Activated naive CD8-positive, alpha-beta T cell (primary cell): ENCODE data around the gene LIAS.
"Not testable (repeated sequence)": the region's sequence is repeated elsewhere in the genome, so short reads cannot be mapped to it uniquely, and the experiment has no call there.

Source experiments
- H3K27ac Mint-ChIP-seq: one replicate; pipeline ENCODE4 v1.8.0; 2021; ENCODE audit warnings: mixed read lengths
- H3K27me3 Mint-ChIP-seq: one replicate; pipeline ENCODE4 v1.8.0; 2021; ENCODE audit warnings: mixed read lengths
- H3K36me3 Mint-ChIP-seq: one replicate; pipeline ENCODE4 v1.8.0; 2021; ENCODE audit warnings: mixed read lengths
- H3K4me1 Mint-ChIP-seq: one replicate; pipeline ENCODE4 v1.8.0; 2021; ENCODE audit warnings: low read depth, mixed read lengths
- H3K4me3 Mint-ChIP-seq: one replicate; pipeline ENCODE4 v1.8.0; 2021; ENCODE audit warnings: mild to moderate bottlenecking, mixed read lengths
- H3K9me3 Mint-ChIP-seq: one replicate; pipeline ENCODE4 v1.8.0; 2021; ENCODE audit warnings: low read depth, mixed read lengths

The LIAS gene

DNA sequence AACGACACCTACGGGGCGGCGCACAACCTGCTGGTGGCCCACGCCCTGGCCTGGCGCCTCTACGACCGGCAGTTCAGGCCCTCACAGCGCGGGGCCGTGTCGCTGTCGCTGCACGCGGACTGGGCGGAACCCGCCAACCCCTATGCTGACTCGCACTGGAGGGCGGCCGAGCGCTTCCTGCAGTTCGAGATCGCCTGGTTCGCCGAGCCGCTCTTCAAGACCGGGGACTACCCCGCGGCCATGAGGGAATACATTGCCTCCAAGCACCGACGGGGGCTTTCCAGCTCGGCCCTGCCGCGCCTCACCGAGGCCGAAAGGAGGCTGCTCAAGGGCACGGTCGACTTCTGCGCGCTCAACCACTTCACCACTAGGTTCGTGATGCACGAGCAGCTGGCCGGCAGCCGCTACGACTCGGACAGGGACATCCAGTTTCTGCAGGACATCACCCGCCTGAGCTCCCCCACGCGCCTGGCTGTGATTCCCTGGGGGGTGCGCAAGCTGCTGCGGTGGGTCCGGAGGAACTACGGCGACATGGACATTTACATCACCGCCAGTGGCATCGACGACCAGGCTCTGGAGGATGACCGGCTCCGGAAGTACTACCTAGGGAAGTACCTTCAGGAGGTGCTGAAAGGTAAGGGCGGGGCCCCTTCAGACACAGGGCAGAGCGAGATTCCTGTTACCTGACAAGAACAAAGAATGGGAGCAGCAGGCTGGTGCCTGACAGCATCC is 11.8 kb upstream of the LIAS start:
- Mint-ChIP-seq H3K27me3 (no peaks in the 10 kb centered on the region), H3K4me3 (peak overlapping the region; percentile 59), H3K36me3 (peaks cover under 1% of the 10 kb centered on the region), H3K27ac (no peak overlapping the region), H3K4me1 (peaks cover 20% of the 10 kb centered on the region), H3K9me3 (no peaks in the 10 kb centered on the region)

DNA sequence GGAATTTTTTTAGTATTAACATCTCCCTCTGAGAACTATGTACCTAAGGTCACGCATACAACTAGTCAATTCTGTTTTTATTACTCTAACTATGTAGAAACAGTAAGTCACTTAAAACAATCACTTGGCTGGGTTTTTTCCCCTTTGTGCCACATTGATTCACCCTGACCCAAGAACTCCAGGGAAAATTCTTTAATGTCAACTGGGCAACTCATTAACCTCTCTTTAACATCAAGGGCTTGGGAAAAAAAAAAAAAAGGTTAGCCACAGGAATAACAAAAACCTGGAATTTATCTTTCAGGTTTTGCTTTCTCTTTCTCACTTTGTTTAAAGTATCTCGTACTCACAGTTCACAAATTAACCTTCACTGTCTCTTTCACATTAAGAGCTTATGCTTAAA is 8.2 kb upstream of the LIAS start:
- Mint-ChIP-seq H3K4me3 (no peak overlapping the region), H3K36me3 (peaks cover 16% of the 10 kb centered on the region), H3K27ac (peak overlapping the region; percentile 81), H3K27me3 (no peaks in the 10 kb centered on the region), H3K4me1 (peaks cover 49% of the 10 kb centered on the region), H3K9me3 (no peaks in the 10 kb centered on the region)

DNA sequence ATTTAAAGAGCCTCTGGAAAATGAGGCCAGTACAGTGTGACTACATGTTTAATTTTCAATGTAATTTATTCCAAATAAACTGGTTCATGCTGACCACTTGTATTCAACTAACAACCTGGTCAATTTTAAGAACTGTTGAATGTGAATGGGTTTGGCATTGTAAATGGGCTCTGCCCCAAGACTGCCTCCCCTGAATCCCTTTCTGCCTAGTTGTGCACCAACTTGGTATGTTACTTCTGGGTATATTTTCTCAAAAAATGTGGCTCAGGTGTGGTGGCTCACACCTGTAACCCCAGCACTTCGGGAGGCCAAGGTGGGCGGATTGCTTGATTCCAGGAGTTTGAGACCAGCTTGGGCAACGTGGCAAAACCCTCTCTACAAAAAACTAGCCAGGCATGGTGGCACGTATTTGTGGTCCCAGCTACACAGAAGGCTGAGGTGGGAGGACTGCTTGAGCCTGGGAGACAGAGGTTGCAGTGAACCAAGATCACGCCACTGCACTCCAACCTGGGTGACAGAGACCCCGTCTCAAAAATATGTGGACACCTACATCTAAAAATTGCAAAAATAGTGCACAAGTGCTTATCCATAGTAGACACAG is 7.3 kb upstream of the LIAS start:
- peaks cover 56% of the 10 kb centered on the region for H3K4me1 Mint-ChIP-seq
- H3K4me3 Mint-ChIP-seq, result no peak overlapping the region
- H3K27ac Mint-ChIP-seq, result peak overlapping the region; percentile 81
- no peaks in the 10 kb centered on the region for H3K27me3 Mint-ChIP-seq
- H3K36me3 Mint-ChIP-seq, result peaks cover 16% of the 10 kb centered on the region
- no peaks in the 10 kb centered on the region for H3K9me3 Mint-ChIP-seq

- H3K27me3 Mint-ChIP-seq, result no peaks in the 10 kb centered on the region
- H3K36me3 Mint-ChIP-seq, result peaks cover 24% of the 10 kb centered on the region
- H3K4me3 Mint-ChIP-seq, result no peak overlapping the region
- peaks cover 60% of the 10 kb centered on the region for H3K4me1 Mint-ChIP-seq
- no peaks in the 10 kb centered on the region for H3K9me3 Mint-ChIP-seq
- H3K27ac Mint-ChIP-seq, result peak overlapping the region; percentile 82
Observed at GRCh38 chr4:39452153-39452859, 6.5 kb upstream of the LIAS start.

- no peaks in the 10 kb centered on the region for H3K9me3 Mint-ChIP-seq
- H3K27ac Mint-ChIP-seq, result peak overlapping the region; percentile 82
- H3K27me3 Mint-ChIP-seq, result no peaks in the 10 kb centered on the region
- peaks cover 30% of the 10 kb centered on the region for H3K36me3 Mint-ChIP-seq
- peaks cover 53% of the 10 kb centered on the region for H3K4me1 Mint-ChIP-seq
- peak overlapping the region; percentile 52 for H3K4me3 Mint-ChIP-seq
Observed at GRCh38 chr4:39452860-39453587, 5.8 kb upstream of the LIAS start.

DNA sequence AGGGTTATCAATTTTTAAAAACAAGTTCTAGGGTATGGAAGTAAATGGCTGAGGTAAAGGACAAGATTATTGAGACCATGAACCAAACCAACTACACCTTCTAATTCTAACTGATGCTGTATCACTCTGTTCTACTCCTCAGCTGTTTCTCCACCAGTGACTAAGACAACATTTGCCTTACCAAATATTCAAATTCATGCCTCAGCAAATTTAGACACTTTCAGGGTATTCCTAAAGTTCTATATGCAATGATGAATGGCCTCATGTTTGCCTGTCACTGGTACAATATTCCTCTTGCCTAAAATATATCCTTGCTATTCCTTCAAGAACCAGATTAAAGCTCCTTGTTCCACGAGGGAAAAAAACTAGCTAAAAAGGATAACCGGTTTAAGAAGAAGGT is 5.1 kb upstream of the LIAS start:
- Mint-ChIP-seq H3K4me3 (peak overlapping the region; percentile 99), H3K4me1 (peaks cover 53% of the 10 kb centered on the region), H3K27me3 (no peaks in the 10 kb centered on the region), H3K27ac (peak overlapping the region; percentile 75), H3K9me3 (no peaks in the 10 kb centered on the region), H3K36me3 (peaks cover 34% of the 10 kb centered on the region)

DNA sequence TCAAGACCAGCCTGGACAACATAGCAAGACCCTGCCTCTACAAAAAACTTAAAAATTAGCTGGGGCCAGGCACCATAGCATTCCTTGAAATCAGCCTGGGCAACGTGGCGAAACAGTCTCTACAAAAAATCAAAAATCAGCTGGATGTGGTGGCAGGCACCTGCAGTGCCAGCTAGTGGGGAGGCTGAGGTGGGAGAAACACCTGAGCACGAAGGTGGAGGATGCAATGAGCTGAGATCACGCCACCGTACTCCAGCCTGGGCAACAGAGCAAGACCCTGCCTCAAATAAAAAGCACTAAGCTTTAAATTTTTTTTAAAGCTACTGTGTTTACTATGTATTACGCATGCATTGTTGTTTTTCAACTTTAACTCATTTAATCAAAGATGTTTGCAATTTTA is 3.4 kb upstream of the LIAS start:
- no peaks in the 10 kb centered on the region for H3K9me3 Mint-ChIP-seq

DNA sequence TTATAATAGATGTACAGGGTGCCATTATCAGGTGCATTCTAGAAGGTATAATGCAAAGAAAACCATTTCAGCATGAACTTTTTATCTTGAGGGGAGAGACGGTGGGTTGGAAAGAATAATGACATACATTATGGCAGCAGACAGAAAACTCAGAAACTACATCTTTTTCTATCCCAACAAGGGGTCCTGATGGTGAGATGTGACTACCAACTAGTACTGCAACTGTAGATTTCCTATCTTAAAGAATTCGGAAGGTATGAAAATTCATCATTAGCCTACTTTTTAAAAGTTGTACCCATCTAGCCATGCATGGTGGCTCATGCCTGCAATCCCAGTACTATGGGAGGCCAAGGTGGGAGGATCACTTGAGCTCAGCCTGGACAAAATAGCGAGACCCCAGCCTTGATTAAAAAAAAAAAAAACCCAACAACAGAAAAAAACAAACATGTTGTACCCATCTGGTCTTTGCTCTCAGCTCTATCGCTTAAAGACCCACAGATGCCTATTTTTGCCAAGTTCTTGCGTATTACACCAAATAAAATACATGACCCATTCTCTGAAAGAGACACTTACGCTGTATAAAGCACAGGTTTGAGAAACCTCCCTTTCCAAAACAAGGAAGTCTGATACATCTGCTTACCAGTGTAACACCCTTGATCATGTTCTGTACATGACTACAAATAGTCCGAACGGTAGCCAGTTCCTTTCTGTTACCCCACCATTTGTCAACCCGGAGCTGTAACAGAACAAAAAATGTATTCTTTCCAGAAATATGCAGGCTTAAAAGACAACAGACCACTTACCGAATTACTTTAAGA is 1.7 kb upstream of the LIAS start:
- peaks cover 56% of the 10 kb centered on the region for H3K4me1 Mint-ChIP-seq
- peak overlapping the region; percentile 99 for H3K27ac Mint-ChIP-seq
- no peaks in the 10 kb centered on the region for H3K27me3 Mint-ChIP-seq
- no peaks in the 10 kb centered on the region for H3K9me3 Mint-ChIP-seq
- H3K36me3 Mint-ChIP-seq, result peaks cover 32% of the 10 kb centered on the region
- peak overlapping the region; percentile 99 for H3K4me3 Mint-ChIP-seq

More for the DNA sequence above, 3.4 kb upstream of the LIAS start:
- peaks cover 58% of the 10 kb centered on the region for H3K4me1 Mint-ChIP-seq
- peaks cover 34% of the 10 kb centered on the region for H3K36me3 Mint-ChIP-seq
- peak overlapping the region; percentile 99 for H3K4me3 Mint-ChIP-seq
- H3K27ac Mint-ChIP-seq, result peak overlapping the region; percentile 50
- no peaks in the 10 kb centered on the region for H3K27me3 Mint-ChIP-seq

DNA sequence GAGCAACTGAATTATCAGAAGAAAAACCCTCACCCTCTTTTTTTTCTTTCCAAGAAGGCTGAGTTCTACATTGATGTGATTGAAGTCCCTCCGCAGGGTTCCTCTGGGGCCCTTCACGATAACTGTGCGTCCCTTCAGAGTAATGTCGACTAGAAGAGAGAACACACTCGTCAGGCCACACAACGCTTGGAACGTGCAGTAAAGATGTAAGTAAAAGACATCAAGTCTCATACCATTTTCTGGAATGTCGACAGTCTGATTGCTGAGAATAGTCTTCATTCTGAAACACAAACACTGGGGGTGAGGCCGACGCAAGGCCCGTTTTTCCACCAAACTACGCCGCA is 723 bp upstream of the LIAS start:
- Mint-ChIP-seq H3K36me3 (peaks cover 29% of the 10 kb centered on the region), H3K4me1 (peaks cover 49% of the 10 kb centered on the region), H3K27ac (peak overlapping the region; percentile 99), H3K4me3 (peak overlapping the region; percentile 99)
- not testable (repeated sequence) for H3K9me3 Mint-ChIP-seq, H3K27me3 Mint-ChIP-seq

DNA sequence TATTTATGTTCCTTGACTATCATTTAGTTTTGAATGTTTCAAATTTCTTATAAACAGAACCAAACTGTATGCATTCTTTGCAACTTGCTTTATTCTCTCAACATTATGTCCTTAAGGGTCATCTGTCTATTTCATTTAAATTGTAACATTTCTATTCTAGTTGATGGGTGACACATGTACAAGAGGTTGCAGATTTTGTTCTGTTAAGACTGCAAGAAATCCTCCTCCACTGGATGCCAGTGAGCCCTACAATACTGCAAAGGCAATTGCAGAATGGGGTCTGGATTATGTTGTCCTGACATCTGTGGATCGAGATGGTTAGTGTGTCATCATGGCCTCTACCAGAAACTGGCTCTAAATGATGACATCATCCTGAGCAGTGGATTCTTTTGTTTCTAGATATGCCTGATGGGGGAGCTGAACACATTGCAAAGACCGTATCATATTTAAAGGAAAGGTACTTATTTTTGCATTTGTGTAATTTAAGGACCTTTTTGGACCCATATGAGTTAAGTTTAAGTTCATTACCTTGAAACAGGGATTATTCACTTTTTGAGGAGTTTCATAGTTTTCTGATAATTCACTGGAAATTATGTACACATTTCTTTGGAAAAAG is 6.1 kb downstream of the LIAS start:
- no peak overlapping the region for H3K4me3 Mint-ChIP-seq

DNA sequence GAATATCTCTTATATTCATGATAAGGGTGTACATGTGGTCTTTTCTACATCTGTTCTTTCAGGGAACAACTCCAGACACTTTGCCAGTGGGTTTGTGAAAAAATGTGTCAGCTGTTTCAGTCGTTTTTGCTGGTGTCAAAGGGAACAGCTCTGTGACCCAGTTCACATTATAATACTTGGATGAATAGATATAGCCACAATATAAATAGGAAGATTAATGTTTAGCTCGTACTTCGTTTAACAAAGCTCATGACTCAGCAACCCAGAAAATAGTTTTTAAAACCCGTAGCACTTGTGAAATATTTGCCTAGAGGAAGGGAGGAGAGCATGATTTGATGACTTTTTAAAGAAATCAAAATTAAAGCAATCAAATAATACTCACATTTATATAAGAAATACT is 7.9 kb downstream of the LIAS start:
- H3K9me3 Mint-ChIP-seq, result no peaks in the 10 kb centered on the region
- H3K4me3 Mint-ChIP-seq, result no peak overlapping the region
- no peaks in the 10 kb centered on the region for H3K27me3 Mint-ChIP-seq
- H3K4me1 Mint-ChIP-seq, result peaks cover 7% of the 10 kb centered on the region
- peaks cover 4% of the 10 kb centered on the region for H3K36me3 Mint-ChIP-seq
- no peak overlapping the region for H3K27ac Mint-ChIP-seq

More for the DNA sequence above, 6.1 kb downstream of the LIAS start:
- Mint-ChIP-seq H3K27me3 (no peaks in the 10 kb centered on the region), H3K4me1 (peaks cover 16% of the 10 kb centered on the region), H3K9me3 (no peaks in the 10 kb centered on the region), H3K27ac (no peak overlapping the region), H3K36me3 (no peaks in the 10 kb centered on the region)

DNA sequence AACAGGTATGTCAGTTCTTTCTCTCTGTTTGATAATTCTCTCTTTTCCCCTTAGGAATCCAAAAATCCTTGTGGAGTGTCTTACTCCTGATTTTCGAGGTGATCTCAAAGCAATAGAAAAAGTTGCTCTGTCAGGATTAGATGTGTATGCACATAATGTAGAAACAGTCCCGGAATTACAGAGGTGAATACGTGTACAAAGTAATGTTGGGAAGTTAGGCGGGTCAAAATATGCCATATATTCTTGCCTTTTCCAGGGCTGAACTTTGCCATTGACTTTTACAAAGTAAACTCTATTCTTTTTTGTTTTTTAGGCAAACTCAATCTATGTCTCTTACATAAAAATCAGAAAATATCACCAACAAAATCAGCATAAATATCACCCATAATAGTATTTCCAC is 8.6 kb downstream of the LIAS start:
- Mint-ChIP-seq H3K9me3 (no peaks in the 10 kb centered on the region), H3K4me3 (no peak overlapping the region), H3K27ac (no peak overlapping the region), H3K36me3 (peaks cover 4% of the 10 kb centered on the region), H3K4me1 (peaks cover 7% of the 10 kb centered on the region), H3K27me3 (no peaks in the 10 kb centered on the region)

DNA sequence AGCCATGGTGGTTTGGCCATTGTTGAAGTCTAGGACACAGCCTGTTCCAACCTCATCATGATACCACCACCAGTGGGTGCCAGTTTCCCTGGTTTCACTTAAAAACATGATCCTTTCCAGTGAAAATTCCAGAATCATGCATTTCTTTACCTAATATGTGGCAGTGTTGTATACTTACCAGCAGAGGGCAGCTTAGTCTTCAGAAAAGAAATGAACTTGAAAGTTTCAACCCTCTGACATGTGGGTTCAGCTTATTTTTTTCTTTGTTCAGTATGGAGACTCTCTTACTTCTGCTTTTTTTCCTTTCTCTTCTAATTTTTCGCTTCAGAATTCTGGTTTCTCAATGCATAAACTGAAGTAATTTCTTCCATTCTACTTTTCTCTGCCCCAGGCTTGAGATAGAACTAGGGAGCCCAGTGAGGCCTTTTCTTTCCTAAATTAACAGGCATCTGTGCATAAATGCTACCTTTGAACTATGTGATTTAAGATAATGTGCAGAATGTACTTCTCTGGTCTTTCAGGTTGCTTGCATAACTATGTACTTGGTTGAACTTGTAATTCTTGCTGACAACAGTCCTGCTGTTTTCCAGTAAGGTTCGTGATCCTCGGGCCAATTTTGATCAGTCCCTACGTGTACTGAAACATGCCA is 10.7 kb downstream of the LIAS start:
- peaks cover 8% of the 10 kb centered on the region for H3K36me3 Mint-ChIP-seq
- peaks cover 7% of the 10 kb centered on the region for H3K4me1 Mint-ChIP-seq
- H3K27me3 Mint-ChIP-seq, result no peaks in the 10 kb centered on the region
- H3K9me3 Mint-ChIP-seq, result no peaks in the 10 kb centered on the region
- H3K27ac Mint-ChIP-seq, result no peak overlapping the region
- no peak overlapping the region for H3K4me3 Mint-ChIP-seq

- Mint-ChIP-seq H3K4me1 (peaks cover 7% of the 10 kb centered on the region), H3K27me3 (no peaks in the 10 kb centered on the region), H3K4me3 (no peak overlapping the region), H3K36me3 (peaks cover 8% of the 10 kb centered on the region), H3K9me3 (no peaks in the 10 kb centered on the region), H3K27ac (no peak overlapping the region)
Observed at GRCh38 chr4:39470402-39470801, 11.5 kb downstream of the LIAS start.
